HepG2 (cell line): ENCODE measurements around the gene TUFM.

Experiments used
- ZNF597 ChIP-seq: sonication (generic); formaldehyde crosslinking; IDR thresholded peaks from 2 replicates; pipeline ENCODE4 v1.5.0; 2020; ENCODE audit warnings: missing genetic modification reagents
- ZNF614 ChIP-seq: IDR thresholded peaks from 2 replicates; pipeline ENCODE4 v1.6.1; 2018; ENCODE audit warnings: missing biosample characterization, missing genetic modification reagents, inconsistent platforms, borderline replicate concordance
- TF ChIP-seq, protein P1 (sequence below), 2 experiments: IDR thresholded peaks; 2 replicates each; pipeline ENCODE4 v1.6.1; 2011 to 2012; ENCODE audit warnings: low read length in 2 of 2, borderline replicate concordance in 1 of 2, low read depth in 1 of 2, mild to moderate bottlenecking in 1 of 2, moderate library complexity in 1 of 2
- TF ChIP-seq, protein P2 (sequence below): sonication (generic); formaldehyde crosslinking; IDR thresholded peaks from 2 replicates; pipeline ENCODE4 v1.4.0; 2020; ENCODE audit warnings: missing genetic modification reagents
- TF ChIP-seq, protein P3 (sequence below): sonication (generic); formaldehyde crosslinking; IDR thresholded peaks from 2 replicates; pipeline ENCODE4 v1.4.0; 2020; ENCODE audit warnings: missing genetic modification reagents, mild to moderate bottlenecking, borderline replicate concordance
- TF ChIP-seq, protein P4 (sequence below): sonication (generic); formaldehyde crosslinking; IDR thresholded peaks from 2 replicates; pipeline ENCODE4 v1.8.0; 2022; ENCODE audit warnings: mild to moderate bottlenecking, missing genetic modification reagents, moderate library complexity

- no peak for TF ChIP-seq ZNF614
- TF ChIP-seq, protein P1, sequence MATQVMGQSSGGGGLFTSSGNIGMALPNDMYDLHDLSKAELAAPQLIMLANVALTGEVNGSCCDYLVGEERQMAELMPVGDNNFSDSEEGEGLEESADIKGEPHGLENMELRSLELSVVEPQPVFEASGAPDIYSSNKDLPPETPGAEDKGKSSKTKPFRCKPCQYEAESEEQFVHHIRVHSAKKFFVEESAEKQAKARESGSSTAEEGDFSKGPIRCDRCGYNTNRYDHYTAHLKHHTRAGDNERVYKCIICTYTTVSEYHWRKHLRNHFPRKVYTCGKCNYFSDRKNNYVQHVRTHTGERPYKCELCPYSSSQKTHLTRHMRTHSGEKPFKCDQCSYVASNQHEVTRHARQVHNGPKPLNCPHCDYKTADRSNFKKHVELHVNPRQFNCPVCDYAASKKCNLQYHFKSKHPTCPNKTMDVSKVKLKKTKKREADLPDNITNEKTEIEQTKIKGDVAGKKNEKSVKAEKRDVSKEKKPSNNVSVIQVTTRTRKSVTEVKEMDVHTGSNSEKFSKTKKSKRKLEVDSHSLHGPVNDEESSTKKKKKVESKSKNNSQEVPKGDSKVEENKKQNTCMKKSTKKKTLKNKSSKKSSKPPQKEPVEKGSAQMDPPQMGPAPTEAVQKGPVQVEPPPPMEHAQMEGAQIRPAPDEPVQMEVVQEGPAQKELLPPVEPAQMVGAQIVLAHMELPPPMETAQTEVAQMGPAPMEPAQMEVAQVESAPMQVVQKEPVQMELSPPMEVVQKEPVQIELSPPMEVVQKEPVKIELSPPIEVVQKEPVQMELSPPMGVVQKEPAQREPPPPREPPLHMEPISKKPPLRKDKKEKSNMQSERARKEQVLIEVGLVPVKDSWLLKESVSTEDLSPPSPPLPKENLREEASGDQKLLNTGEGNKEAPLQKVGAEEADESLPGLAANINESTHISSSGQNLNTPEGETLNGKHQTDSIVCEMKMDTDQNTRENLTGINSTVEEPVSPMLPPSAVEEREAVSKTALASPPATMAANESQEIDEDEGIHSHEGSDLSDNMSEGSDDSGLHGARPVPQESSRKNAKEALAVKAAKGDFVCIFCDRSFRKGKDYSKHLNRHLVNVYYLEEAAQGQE (IDR thresholded peaks at IDR 0.05; ENCODE audit: borderline replicate concordance in 1 of 2, low read depth in 1 of 2, low read length in 2 of 2) = no peak
- no peak for TF ChIP-seq ZNF597
- TF ChIP-seq, protein P2, sequence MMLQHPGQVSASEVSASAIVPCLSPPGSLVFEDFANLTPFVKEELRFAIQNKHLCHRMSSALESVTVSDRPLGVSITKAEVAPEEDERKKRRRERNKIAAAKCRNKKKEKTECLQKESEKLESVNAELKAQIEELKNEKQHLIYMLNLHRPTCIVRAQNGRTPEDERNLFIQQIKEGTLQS (CRISPR knock-in tag) = no peak
- TF ChIP-seq, protein P3, sequence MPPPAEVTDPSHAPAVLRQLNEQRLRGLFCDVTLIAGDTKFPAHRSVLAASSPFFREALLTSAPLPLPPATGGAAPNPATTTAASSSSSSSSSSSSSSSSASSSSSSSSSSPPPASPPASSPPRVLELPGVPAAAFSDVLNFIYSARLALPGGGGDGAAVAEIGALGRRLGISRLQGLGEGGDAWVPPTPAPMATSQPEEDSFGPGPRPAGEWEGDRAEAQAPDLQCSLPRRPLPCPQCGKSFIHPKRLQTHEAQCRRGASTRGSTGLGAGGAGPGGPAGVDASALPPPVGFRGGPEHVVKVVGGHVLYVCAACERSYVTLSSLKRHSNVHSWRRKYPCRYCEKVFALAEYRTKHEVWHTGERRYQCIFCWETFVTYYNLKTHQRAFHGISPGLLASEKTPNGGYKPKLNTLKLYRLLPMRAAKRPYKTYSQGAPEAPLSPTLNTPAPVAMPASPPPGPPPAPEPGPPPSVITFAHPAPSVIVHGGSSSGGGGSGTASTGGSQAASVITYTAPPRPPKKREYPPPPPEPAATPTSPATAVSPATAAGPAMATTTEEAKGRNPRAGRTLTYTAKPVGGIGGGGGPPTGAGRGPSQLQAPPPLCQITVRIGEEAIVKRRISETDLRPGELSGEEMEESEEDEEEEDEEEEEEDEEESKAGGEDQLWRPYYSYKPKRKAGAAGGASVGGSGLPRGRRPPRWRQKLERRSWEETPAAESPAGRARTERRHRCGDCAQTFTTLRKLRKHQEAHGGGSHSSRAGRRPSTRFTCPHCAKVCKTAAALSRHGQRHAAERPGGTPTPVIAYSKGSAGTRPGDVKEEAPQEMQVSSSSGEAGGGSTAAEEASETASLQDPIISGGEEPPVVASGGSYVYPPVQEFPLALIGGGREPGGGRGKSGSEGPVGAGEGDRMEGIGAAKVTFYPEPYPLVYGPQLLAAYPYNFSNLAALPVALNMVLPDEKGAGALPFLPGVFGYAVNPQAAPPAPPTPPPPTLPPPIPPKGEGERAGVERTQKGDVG (CRISPR knock-in tag) = no peak
- TF ChIP-seq, protein P4, sequence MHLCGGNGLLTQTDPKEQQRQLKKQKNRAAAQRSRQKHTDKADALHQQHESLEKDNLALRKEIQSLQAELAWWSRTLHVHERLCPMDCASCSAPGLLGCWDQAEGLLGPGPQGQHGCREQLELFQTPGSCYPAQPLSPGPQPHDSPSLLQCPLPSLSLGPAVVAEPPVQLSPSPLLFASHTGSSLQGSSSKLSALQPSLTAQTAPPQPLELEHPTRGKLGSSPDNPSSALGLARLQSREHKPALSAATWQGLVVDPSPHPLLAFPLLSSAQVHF (CRISPR knock-in tag) = no peak
These were observed 49.5 kb upstream of the TUFM start for GRCh38 chr16:28895609-28896008.
